ENCODE data around the gene BCAM.
"Not testable (repeated sequence)": the region's sequence is repeated elsewhere in the genome, so short reads cannot be mapped to it uniquely, and the experiment has no call there.

Gene BCAM

GRCh38 chr19:44808463-44809371, at the start of gene BCAM:
BCAM (plus strand) TSS chr19:44809103; CDS start chr19:44809125, 22 bp downstream.
- peak within 1 kb of the TSS; percentile 83 for H3K27ac ChIP-seq
- no peak for TF ChIP-seq ZFX (IDR thresholded peaks at IDR 0.05; ENCODE audit: borderline replicate concordance)
- TF ChIP-seq CTCF (IDR thresholded peaks at IDR 0.05): no peak

GRCh38 chr19:44762038-44762437, 46.9 kb upstream of the BCAM start:
- no peak overlapping the region for H3K27ac ChIP-seq
- TF ChIP-seq CTCF (IDR thresholded peaks at IDR 0.05) (no peak), ZFX (IDR thresholded peaks at IDR 0.05; ENCODE audit: borderline replicate concordance) (no peak)

DNA sequence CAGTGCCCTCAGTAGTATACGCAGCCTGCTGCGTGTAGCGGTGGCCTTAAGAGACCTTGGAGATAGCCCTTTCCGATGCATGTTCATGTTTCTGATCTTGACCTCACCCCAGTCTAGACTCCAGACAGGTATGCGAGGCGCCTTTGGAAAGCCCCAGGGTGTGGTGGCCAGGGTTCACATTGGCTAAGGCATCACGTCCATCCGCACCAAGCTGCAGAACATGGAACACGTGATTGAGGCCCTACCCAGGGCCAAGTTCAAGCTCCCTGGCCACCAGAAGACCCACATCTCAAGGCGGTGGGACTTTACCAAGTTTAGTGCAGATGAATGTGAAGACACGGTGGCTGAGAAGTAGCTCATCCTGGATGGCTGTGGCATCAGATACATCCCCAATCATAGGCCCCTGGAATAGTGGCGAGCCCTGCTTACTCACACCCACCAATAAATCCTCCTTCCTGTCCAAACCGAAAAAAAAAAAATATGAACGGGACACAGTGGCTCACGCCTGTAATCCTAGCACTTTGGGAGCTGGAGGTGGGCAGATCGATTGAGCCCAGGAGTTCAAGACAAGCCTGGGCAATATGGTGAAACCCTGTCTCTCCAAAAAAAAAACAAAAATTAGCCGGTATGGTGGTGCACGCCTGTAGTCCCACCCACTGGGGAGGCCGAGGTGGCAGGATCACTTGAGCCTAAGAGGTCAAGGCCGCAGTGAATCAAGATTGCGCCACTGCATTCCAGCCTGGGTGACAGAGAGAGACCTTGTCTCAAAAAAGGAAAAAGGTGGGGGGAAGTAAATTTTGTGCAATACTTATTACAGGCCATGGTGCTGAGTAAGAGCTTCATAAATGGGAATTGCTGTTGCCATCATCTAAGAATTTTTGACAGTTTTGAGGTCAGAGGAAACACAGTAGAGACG, 43.6 kb upstream of the BCAM start:
- no peak overlapping the region for H3K27ac ChIP-seq
- TF ChIP-seq CTCF (IDR thresholded peaks at IDR 0.05): no peak
- no peak for TF ChIP-seq ZFX (IDR thresholded peaks at IDR 0.05; ENCODE audit: borderline replicate concordance)

GRCh38 chr19:44765949-44766335, 43.0 kb upstream of the BCAM start:
- H3K27ac ChIP-seq: no peak overlapping the region
- TF ChIP-seq CTCF (IDR thresholded peaks at IDR 0.05): no peak
- no peak for TF ChIP-seq ZFX (IDR thresholded peaks at IDR 0.05; ENCODE audit: borderline replicate concordance)

DNA sequence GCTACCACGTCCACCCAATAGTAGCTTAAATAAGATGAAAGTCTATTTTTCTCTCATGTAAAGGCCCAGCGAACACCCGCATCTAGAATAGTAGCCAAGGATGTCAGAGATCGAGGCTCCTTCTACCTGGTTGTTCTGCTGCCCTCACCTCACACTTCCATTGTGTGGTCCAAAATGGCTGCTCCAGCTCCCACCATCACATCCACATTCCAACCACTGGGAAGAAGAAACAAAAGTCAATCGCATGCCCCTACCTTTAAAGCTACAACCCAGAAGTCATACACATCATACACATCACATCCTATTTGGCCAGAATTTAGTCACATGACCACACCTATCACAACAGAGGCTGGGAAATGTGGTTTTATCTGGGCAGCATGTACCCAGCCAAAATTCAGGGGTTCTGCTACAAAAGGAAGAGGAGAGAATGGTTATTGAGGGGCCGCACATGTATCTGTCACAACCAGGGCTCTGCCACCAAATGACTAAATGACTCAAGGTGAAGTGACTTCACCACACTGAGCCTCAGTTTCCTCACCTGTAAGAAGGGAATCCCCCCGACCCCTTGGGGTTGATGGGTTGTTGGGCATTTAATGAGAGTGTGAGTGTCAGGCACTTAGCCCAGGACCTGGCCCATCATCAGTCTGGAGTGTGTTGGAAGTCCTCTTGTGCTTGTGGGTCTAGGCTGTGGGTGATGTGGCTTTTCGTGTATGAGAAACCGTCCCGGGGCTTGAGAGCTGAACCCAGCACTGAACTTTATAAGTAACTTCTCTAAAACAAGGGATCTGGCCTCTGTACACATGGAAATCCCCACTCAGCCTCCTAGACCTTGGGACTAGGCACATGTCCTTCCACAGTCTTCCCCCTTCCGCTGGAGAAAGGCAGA, 41.4 kb upstream of the BCAM start:
- TF ChIP-seq ZFX (IDR thresholded peaks at IDR 0.05; ENCODE audit: borderline replicate concordance): no peak
- TF ChIP-seq CTCF (IDR thresholded peaks at IDR 0.05): no peak
- no peak overlapping the region for H3K27ac ChIP-seq

DNA sequence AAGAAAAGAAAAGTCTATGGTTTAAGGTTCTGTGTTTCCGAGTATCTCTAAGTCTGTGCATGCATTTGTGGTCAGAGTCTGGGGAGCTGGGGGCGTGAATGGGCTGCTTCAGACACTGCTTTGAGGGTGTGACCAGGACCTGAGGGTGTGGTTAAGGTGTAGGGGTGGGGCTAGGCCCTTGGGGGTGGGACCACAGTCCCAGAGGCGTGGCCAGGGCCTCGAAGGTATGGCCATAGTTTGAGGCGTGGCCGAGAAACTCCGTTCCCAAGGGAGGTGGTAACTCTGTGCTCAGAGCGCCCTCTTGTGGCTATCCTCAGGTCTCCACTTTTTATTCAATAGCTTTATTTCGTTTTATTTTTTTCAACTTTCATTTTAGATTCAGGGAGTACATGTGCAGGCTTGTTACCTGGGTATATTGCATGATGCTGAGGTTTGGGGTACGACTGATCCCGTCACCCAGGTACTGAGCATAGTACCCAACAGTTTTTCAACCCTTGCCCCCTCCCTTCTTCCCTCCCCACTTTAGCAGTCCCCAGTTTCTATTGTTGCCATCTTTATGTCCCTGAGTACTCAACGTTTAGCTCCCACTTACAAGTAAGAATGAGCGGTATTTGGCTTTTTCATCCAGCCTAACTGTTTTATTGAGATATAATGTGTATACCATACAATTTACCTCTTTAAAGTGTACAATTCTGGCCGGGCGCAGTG, 38.2 kb upstream of the BCAM start:
- TF ChIP-seq ZFX (IDR thresholded peaks at IDR 0.05; ENCODE audit: borderline replicate concordance): no peak
- TF ChIP-seq CTCF (IDR thresholded peaks at IDR 0.05): peak; percentile 83
- H3K27ac ChIP-seq: no peak overlapping the region

DNA sequence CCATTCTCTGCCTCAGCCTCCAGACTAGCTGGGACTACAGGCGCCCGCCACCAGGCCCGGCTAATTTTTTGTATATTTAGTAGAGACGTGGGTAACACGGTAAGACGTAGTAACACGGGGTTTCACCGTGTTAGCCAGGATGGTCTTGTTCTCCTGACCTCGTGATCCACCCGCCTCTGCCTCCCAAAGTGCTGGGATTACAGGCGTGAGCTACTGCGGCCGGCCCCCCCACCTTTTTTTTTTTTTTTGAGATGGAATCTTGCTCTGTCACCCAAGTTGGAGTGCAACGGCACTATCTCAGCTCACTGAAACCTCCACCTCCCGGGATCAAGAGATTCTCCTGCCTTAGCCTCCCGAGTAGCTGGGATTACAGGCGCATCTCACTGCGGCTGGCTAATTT, 36.8 kb upstream of the BCAM start:
- H3K27ac ChIP-seq: not testable (repeated sequence)
